ENCODE measurements around the gene HERC2.
"Not testable (repeated sequence)": the region's sequence is repeated elsewhere in the genome, so short reads cannot be mapped to it uniquely, and the experiment has no call there.

Gene HERC2

DNA sequence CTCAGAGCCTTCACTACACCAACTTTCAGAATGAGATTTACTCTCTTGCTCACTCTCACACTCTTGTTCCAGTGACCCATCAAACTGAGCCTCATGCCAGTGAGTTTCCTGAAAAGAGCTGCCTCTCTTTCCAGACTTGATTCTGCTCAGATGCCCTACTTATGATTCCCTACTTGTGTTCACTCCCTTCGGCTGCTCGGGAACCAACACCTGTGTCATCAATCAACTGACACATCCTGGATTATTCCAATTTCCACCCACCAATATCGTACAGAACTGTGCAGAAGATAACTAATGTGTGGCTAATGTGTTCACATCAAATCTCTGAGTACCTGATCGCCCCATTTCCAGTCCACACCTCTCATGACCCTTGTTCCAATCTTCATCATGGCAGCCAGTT, 100.3 kb downstream of the HERC2 start:
- not testable (repeated sequence) for DNase-seq

DNA sequence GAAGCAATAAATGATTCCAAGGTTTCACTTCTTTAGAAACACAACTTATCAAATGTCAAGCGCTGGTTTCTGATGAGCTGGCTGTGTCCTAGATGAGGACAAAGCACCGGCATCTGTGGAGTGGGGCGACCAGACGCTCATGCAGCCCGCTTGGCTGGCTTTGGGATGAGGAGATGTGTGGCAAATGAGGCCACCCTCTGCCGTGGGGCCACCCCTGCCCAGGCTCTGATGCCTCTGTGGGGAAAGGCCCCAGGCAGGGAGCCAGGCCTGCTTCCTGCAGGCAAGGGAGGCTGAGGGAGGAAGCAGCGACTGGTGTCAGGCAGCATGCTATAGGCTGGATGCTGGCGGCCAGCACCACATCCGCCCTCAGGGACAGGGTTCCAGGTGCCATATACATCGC, 102.9 kb downstream of the HERC2 start:
- DNase-seq: no peak

DNA sequence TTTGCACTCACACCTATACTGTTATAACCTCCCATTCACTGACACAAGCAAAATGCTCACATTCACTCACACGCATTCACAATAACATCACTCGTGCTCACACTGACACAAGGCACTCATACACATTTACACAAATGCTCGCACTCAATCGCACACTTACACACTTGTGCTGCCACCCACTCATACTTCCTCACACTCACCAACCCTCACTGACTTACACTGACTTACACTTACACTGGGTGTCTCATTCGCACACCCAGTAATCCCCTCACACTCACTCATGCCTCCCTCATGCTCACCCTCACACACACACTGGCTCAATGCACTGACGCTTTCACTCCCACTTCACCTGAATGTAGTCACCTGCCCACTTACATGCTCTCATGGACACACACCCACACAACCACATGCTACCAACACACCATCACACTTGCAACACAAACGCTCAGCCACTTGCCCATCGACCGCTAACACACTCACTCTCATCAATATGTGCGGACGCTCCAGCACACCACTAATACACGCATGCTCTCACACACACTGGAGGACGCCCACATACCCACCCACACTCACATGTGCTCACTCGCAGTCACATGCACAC, 104.9 kb downstream of the HERC2 start:
- not testable (repeated sequence) for DNase-seq

DNA sequence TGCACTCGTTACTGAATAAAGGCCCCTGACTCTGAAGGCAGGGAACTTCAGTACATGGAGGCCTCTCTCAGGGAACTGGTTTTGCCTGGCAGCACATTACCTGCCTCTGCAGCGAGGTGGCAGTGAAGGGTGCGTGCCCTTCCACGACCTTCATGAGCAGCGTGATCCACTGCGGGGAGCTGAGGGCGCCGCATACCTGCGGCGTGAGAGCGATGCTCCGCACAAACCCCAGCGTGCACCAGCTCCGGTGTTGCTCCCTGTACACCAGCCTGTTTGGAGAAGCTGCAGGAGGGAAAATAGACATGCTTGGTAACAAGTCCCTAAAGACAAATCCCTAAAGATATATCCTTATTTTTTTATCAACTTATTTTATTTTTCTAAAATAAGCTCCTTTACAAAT, 106.5 kb downstream of the HERC2 start:
- DNase-seq: not testable (repeated sequence)

DNA sequence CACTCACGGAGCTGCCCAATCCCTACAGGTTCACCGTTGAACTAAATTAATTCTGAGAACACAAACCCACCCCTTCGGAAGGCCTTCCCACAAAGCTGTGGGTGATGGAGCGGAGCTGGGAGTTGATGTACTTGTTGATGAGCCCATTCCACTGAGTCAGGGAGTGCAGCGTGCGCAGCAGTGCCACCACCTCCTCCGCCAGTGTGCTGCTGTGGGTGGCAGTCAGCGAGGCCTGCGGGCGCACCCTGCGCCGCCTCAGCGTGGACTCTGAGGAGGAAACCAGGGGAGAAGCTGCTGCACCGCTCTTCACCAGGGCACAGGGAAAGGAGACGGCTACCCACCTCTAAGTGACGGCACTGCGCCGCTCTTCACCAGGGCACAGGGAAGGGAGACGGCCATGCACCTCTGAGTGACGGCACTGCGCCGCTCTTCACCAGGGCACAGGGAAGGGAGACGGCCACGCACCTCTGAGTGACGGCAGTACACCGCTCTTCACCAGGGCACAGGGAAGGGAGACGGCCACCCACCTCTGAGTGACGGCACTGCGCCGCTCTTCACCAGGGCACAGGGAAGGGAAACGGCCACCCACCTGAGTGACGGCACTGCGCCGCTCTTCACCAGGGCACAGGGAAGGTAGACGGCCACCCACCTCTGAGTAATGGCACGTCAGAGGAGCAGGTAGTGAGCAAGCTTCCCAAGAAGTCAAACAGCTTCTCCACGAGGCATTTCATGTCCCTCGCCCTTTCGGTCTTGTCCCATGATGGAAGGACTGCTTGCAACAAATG, 107.8 kb downstream of the HERC2 start:
- not testable (repeated sequence) for DNase-seq

DNA sequence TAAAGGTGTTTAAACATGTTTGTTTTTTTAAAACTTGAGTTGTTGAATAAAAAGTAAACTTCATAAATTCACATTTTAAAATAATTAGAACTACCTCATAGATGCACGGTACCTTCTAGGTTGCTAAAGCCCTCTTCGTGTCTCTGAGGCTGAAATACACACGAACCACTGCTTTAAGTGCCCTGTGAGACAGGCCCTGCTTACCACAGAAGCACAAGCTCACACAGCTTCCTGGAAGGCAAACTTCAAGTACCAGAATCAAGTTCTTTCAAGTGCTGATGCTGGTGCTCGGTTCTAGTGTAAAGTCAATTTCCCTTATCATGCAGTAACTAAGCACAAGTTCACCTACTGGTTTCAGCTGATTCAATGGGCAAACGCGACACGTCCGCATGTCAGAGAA, 108.6 kb downstream of the HERC2 start:
- DNase-seq: not testable (repeated sequence)

DNA sequence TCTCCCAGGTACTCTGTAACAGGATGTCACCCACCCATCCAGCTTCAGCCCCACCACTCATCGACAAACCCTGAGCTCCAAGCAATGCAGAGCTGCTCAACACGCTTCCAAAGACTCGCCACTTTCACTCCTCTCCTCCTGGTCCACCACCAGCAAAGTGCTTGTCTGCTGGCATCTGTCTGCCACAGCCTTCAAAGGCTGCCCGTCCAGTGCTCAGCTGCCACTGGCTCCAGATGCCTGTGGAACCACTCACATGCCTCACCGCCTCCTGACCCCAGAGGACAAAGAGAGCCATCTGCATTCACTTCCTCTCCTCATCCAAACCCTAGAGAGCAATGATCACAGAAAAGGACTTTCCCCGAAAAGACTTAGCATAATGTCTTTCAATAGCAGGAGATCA, 113.4 kb downstream of the HERC2 start:
- no peak for DNase-seq

DNA sequence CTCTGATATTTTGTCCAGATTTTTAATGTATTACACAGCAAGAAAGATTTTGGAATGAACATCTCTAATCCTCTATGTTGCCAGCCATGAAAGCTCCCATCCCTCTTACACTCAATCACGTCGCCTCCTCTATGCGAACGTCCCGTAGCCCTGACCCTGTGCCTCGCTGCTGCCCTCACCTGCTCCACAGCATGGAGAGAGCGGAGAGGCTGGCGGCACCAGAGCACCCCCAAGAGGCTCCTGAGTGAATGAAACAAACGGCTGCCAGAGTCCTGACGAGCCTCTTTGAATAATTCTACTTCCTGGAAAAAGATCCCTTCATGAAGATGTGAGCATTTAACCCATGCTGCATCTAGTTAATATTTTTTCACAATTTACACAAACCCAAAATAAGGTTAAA, 116.3 kb downstream of the HERC2 start:
- DNase-seq: not testable (repeated sequence)

DNA sequence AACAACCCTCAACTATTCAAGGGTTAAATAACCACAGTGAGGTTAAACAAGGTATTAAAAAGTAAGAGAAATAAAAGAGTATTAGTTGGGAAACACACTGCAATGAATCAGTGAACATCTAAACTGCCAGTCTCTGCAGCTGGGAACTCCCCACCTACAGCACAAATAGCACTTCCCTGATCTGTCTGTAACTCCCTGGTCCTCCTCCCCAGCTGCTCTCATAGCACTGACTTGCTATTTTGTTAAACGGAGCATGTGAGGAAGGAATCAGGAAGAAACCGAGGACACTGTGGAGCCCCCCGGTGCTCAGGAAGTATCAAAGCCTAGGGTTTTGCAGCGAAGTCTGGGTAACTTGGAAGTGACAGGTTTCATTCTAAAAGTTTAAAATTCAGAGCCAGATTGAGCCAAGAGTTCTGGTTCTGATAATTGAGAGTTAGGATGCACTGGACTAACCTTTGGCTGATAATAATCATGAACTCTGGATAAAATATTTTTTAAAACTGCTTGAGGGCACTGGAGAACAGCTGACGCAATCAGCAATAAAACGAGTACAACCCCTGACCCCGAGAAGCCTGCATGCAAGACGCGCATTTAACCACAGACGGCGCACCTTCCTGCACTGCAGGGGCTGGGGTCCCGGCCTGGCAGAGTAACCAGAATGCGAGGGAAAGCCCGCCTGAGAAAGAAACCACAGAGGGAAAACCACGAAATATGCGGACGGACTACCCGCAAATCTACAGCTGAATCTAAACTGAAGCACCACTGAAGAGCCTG, 118.7 kb downstream of the HERC2 start:
- DNase-seq: not testable (repeated sequence)

DNA sequence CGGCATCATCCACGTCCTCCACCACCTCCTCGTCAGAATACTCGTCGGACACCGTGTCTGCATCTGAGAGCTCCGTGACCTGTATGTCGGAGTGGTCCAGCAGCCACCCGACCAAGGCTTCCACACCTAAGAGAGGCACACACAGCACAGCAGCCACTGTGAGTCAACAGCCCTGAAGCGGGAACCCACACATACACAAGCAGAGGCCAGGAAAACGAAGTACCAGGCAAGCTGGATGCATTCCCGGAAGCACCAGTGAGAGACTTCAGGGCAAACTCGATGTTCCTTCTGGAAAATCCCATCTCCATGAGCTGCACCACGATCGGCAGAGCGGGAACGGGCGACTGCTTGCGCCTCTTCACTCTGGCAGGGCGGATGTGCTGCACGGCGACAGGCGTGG, 119.9 kb downstream of the HERC2 start:
- not testable (repeated sequence) for DNase-seq

DNA sequence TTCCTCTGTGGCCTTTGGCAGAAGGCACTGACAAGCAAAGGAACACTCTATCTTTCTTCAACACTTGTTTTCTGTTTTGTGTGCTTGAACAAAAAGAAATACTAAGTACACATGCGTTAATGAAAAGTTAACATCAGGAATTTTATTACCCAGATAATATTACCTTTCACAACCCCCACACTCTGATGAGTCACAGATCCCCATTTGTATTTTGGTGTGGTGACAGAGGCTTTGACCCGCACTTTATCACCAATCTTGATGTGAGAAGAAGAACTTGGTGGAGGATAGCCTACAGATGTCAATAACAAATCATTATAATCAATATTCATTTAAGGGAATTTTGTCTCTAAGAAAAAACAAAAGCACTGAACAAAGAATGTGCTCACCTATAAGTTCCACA, 123.8 kb downstream of the HERC2 start:
- not testable (repeated sequence) for DNase-seq

DNA sequence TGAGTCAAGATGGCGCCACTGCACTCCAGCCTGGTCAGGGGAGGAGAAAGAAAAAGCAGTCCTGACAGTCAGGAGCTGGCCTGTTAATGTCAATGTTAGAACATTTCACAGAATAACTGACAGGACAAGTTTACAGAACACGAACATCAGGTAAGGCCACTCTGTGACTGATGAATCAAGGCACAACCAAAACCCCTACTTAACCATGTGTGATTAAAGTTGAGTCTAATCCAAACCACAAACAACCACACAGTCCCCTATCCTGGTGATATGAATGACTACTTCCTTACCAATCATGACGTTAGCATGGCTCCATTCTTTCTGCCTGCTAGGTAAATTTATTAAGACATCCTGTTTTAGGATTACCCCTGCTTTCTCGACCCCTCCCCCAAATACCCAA, 124.3 kb downstream of the HERC2 start:
- not testable (repeated sequence) for DNase-seq

DNA sequence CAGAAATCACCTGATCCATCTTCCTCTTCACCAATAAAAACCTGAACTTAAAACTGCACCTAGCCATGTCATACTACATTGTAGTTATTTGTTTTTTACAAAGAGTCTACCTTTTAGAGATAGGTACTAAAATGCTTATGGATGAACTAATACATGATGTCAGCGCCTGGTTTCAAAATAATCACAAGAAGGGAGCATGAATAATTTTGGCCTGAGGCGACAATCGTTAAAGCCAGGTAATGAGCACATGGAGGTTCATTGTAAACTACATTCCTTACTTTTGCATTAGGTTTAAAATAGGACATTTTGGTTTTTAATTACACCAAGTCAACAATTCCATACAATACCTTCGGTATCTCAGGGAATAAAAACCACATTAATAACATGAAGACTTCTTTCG, 125.4 kb downstream of the HERC2 start:
- not testable (repeated sequence) for DNase-seq

DNA sequence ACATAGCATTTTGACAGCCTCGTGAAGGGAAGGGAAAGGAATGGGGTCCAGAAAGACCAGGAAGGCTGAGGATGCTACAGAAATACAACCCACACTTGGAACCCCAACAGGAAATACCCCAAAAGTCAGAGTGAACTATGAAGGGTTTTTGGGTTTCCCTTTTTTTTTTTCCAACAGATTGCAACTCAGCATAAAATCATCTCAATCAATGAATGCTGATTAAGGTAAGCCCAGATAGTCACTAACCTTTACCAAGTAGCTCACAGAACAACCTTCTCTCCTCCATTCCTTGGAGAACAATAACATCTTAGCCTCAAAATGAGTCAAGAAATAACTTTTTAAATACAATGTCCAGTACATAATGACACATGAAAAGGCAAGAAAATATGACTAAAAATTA, 129.2 kb downstream of the HERC2 start:
- no peak for DNase-seq

DNA sequence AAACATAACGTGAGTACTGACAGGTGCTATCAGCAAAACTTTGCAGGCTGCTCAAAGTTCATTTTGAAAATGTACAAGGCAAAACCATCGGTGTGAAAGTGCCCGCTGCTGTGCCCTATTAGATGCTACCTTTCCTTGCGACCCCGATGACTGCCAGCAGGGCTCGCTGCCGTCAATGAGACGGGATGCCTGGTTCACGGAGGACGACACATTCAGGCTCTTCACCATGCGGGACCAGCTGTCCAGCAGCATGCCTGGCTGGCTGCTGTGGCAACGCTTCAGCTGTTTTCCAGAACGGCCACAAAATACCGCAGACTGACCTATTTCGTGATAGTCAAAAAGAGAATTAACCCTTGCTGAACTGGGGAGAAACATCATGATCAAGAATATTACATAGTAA, 130.1 kb downstream of the HERC2 start:
- DNase-seq: no peak

DNA sequence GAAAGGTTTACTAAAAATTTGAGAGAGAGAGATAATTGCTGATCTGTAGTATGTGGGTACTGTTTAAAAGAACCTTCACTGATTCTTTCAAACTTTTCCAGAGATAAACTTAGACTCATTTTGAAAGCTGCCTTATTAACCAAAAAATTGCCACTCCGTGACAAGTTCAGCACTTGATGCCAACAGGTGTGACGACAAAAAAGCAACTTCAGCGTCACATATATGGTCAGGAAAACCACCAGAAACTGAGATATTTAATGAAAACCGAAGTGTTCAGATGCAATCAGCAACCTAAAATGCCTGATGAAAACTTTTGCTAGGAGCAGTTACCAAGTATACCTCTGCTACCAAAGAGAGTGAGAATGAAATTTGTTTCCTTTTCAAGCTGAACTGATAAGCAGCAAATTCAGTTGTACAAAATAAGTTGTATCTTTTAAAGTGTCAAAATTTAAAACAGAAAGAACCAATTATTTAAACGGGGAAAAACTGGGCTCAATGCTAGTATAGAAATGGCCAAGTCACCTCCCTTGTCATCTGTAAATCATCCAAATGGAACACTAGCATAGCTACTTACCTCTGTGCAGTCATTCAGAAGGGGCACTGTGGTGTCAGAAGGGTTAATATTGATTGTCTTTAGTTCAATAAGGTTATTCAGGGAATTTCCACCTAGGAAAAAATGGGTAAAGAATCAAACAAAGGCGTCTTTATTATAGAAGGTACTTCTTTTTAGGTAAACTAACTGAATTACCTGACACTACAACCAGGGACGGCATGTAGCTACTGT, 131.4 kb downstream of the HERC2 start:
- DNase-seq: no peak

DNA sequence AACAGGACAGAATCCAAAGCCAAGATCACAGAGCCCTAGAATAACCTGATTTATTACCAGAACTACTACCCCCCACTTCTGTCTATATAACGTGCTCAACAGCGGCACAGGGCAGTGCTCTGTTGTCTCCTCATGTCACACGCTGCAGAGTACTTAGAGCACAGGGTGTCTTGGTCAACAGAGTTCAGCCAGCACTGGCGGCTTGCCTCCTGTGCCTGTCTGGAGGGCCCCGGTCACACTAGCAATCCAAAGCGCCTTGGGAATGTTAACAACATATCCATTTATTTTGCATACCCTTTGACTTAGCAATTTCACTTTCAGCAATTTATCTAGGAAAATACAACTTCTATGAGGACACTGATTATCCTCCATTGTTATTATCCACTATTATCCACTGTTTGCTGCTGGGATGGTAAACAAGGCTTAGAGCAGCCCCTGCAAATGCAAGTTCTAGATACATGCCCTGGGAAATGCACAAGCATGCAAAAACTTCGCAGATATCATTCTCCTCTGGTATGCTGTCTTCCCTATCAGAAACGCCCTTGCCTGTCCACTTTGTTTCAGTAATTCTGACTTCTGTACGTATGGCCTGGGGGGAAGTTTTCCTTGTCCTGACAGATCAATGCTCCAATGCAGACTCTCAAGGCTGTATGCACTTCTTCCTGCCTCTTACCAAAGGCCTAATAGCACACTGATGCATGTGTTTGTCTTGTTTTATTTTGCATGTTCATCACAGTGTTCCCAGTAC, 136.7 kb downstream of the HERC2 start:
- no peak for DNase-seq

DNA sequence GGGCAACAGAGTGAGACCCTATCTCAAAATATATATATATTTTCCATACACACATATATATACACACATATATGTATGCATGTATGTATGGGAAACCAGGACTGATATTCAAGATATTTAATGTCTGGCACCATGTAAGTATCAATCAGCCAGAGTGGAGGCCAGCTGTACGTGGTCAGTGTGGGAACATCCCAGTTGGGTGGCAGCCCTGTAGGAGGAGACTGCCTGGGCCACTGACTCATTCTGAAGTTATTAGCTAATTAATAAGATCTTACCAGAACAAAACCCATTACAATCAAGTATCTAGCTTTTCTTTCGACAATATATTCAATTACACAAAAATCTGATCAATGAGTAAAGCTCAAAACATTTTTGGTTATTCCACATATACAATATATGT, 137.8 kb downstream of the HERC2 start:
- DNase-seq: no peak

DNA sequence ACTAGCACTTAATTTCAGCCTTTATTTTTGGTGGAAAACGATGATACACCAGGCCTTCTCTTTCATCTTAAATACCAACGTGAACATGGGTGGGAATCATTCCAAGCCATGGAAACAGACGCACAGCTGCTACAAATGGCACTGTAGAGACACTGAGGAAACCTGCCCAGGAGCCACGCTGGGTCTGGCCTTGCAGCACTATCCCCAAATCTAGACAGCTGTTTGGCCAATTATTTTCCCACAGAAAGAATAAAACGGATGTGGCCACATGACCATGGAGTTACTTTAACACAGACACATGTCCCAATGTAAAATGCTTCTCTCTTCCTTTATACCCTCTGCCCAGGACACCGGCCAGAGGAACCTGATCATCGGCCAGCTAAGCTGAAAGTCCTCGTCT, 139.2 kb downstream of the HERC2 start:
- DNase-seq: no peak

DNA sequence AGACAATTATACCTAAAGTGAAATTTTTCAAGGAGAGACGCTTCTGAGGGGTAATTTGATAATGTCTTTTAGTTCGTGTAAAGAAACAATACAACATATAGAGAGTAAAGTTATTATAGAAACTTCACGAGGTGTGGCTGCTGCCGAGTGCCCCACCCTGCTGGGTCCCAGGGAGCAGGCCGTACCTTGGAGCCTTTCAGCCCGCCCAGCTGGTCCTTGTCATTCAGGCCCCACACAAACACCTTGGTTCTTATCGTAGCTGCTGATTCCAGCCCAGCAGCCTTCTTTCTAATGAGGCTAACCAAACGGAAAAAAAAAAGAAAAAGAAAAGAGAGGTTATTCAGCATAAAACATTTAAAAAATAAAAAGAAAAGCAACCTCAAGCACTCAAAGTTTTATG, 139.8 kb downstream of the HERC2 start:
- DNase-seq: no peak

DNA sequence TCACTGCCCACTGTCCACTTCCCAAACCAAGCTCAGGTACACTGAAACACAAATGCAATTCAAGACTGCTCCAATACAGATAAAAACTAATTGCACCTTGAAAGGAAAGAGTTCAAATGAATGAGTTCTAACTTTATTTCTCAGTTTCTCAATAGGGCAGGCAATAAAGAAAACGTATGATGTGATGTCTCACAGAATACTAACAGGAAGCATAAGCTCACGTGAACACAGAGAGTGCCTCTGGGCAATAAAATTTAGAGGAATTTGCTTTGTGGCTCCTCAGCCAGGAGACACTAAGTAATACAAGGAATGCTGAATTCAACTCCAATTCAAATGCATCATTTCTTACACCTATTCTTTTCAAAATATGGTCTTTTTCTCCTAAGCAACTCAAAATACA, 140.6 kb downstream of the HERC2 start:
- DNase-seq: no peak

DNA sequence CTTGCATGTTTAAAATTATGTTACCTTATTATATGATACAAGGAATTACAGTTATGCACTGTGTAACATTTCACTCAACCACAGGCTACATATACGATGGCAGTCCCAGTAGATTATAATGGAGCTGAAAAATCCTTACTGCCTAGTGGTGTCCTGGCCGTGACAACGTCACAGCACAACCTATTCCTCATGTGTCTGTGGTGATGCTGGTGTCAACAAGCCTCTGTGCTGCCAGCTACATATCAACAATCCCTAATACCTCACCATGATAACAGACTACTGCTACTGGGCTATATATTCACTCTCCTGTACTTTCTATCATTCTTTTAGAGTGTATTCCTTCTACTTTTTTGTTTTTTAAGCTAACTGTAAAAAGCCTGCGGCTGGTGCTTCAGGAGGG, 142.7 kb downstream of the HERC2 start:
- DNase-seq: no peak
